ENCODE results near the gene CACNG4.

DNA sequence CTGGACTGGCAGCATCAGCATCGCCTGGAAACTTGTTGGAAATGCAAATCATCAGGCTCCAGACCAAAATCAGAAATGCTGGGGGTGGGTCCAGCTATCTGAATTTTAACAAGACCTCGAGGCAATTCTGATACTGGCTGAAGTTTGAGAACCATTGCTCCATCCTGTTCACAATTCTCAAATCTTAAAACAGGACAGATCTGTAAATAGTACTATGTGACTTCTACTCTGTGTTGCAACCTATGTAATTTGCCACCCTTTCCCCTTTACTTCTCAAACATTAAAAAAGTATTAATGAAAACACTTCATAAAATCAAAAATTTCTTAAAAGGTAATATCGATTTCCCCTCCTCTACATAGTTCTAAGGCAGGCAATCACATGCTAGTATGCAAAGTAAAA is 108.4 kb downstream of the CACNG4 start:
- TF ChIP-seq, protein P1, sequence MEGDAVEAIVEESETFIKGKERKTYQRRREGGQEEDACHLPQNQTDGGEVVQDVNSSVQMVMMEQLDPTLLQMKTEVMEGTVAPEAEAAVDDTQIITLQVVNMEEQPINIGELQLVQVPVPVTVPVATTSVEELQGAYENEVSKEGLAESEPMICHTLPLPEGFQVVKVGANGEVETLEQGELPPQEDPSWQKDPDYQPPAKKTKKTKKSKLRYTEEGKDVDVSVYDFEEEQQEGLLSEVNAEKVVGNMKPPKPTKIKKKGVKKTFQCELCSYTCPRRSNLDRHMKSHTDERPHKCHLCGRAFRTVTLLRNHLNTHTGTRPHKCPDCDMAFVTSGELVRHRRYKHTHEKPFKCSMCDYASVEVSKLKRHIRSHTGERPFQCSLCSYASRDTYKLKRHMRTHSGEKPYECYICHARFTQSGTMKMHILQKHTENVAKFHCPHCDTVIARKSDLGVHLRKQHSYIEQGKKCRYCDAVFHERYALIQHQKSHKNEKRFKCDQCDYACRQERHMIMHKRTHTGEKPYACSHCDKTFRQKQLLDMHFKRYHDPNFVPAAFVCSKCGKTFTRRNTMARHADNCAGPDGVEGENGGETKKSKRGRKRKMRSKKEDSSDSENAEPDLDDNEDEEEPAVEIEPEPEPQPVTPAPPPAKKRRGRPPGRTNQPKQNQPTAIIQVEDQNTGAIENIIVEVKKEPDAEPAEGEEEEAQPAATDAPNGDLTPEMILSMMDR (IDR thresholded peaks at IDR 0.05): no peak
- no peak for TF ChIP-seq POLR2A (IDR thresholded peaks at IDR 0.05)
